HG03558 (cell line): ENCODE measurements around the gene AKT1S1.

Source experiments
- ATAC-seq: cut with Tn5 transposase; IDR thresholded peaks from one replicate; pipeline ENCODE4 v1.9.1; 2021; ENCODE audit warnings: moderate number of reproducible peaks; ENCODE audit not compliant: unreplicated experiment; ENCODE audit errors: extremely low read depth

AKT1S1 gene

DNA sequence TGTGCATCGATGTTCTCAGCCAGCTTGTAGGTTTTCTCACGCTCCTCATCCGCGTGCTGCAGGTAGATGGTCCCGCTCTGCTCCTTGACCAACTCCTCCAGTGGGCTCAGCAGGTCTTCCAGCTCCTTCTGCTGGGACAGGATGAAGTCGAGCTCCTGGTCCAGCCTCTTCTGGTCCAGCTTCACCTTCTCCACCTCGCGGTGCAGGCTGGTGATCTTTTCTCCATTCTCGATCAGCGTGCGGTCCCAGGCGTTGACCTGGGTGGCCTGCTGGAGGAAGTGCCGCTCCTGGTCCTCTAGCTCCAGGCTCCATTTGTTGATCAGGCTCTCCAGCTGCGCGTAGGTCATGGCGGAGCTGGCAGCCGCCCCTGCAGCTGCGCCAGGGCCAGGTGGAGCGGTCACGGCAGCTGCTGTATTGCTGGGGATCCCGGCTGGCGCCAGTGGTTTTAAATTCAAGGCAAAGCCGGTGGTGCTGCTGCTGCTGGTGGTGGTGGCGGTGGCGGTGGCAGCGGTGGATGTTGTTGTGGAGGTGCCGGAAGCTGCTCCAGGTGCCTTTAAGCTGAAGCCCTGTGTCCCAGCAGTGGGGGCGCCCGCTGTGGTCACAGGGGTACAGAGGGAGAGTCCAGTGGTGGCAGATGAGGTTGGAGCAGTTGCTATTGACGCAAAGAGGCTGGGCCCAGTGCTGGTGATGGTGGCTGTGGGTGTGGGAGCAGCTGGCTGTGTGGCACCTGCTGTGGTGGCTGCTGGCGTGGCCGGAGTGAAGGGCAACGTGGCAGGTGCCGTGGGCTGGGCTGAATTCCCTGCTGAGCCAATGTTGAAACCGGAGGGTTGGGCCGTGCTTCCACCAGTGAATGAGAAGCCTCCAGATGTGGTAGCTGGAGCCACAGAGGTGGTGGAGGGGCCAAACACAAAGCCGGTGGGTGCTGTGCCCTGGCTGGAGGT, 31.6 kb upstream of the AKT1S1 start:
- no peak for ATAC-seq

DNA sequence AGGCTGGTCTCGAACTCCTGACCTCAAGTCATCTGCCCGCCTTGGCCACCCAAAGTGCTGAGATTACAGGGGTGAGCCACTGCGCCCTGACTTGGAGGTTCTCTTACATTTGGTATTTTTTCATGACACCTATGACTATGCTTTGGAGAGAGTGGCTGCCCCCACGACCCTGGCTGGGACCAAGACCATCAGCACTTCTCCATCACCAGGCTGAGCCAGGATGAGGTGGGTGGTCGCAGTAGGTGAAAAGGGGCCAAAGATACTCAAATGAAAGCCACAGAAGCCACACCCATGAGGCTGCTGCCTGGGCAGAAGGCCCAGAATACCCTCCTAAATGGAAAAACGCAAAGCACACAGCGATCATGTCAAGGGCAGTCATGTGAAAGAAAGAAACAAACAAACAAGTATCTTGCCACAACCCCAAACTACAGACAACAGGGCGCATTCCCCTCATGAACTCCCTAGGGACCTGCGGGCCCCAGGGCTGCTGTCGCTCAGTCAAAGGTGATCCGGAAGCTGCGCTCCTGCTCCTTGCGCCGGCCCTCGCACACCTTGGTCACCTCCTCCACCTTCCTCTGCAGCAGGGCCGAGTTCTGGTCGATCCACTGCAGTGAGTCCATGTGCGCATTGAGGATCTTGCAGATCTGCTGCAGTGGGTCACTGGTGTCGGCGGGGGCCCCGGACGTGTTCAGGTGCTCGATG, 30.7 kb upstream of the AKT1S1 start:
- ATAC-seq = no peak

DNA sequence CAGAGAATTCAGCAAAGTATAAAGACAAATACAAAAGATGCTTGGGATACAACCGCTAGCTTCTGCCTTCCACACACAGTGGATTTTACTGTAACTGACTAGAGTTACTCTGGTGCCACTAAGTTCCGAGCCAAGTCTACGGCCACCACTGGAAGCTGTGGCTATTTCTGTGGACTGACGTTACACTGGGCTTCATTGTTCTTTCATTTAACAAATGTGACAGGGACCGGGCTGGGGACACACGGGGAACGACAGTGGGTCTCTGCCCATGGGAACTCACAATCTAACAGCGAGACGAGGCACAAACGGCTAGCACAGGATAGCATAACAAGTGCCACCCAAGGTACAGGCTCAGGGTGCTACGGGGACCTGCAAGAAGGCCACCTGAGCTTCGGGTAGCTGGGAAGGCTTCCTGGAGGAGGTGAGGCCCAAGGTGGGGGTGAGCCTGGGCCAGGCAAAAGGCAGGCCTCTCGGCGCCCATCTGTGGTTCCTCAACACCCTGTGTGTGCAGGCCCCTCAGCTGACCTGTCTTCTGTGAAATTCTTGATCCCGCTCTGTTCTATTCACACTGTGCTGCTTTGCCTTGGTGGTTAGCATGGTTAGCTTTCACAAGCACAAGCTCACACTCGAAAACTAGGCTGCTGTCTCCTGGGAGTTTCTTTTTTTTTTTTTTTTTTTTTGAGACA, 29.9 kb upstream of the AKT1S1 start:
- ATAC-seq = no peak

DNA sequence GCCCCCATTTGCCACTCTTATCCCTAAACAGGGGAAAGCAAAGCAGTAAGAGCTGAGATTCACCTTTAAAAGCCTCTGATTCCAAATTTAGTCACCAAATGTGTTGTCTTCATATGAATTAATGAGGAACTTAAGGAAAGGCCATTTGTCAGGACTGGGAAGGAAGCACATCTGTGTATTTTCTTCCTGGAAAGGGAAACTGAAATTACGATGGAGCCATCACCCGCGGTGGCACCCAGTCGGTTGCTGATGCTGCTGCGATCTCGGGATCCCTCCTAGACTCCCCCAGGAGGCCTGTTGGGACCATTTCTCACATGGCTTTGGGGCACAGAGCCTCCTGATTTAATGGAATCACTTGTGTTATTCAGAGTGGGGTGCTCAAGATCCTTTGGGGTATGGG, 27.0 kb upstream of the AKT1S1 start:
- no peak for ATAC-seq

DNA sequence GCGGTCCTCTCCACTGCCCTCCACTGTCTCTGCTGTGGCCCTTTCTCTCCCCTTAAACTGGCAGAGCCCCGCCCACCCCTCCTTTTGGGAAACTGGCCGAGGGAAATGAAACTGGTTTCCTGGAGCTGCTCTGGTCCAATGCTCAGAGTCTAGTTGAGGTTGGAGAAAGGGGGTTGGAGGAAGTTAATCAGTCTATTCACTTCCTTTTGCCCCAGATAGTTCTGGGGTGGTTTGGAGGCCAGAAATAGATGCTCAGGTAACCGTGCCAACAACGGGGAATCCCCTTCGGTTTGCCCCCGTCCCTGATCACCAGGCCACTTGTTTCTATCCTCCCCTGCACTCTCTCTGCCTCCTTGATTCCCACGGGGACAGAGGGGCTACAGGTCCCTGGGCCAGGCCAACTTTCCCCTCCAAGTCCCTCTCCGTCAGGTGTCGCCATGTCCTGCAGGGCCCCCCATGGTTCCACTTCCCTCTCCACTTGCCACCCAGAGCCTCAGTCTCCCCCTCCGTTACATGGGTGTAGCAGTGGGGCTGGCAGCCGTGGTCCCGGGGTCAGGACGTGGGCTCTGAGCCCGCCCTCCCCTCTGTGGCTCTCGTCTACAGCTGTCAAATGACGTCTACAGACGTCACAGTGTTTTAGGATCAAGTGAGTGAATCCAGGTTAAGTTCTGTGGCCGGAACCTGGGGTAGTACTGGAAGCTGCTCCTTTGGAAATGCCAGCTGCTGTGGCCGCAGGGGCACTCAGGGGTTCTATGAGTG, 19.9 kb upstream of the AKT1S1 start, which contains the start of gene IL4I1:
Gene IL4I1 (minus strand): TSS at position 25 of the 759 bp plus-strand sequence. CDS start 727 bp downstream, outside the sequence.
- ATAC-seq = no peak

DNA sequence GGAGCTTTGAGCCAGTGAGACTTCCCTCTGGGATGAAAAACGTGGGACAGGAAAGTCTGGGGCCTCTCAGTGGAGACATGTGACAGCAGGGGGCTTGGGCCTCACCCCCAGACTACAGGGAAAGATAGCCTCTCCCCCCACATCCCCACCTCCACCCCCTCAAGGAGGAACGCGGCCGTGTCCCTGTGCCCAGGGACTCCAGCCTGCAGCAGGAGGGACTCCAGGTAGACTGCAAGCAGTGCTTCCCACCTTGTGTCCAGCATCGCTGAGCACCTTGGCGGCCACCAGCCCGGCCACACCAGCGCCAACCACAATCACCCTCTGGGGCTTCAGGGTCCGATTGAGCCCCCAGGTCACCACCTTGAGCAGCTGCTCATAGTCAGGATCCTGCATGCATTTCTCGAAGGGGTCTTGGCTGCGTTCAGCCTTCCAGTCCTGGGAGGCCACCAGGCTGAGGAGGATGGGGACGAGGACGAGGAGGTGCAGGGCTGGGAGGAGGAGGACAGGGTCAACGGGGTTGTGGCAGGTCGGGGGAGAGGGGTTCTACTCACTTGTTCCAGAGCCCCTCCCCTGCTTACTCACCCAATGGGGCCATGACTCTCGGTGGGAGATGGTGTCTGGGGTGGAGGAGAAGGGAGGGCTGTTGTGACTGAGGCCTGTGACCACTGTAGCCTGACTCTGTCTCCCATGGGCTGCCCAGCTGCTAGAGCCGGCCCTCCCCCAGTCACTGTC, 18.6 kb upstream of the AKT1S1 start:
- no peak for ATAC-seq

DNA sequence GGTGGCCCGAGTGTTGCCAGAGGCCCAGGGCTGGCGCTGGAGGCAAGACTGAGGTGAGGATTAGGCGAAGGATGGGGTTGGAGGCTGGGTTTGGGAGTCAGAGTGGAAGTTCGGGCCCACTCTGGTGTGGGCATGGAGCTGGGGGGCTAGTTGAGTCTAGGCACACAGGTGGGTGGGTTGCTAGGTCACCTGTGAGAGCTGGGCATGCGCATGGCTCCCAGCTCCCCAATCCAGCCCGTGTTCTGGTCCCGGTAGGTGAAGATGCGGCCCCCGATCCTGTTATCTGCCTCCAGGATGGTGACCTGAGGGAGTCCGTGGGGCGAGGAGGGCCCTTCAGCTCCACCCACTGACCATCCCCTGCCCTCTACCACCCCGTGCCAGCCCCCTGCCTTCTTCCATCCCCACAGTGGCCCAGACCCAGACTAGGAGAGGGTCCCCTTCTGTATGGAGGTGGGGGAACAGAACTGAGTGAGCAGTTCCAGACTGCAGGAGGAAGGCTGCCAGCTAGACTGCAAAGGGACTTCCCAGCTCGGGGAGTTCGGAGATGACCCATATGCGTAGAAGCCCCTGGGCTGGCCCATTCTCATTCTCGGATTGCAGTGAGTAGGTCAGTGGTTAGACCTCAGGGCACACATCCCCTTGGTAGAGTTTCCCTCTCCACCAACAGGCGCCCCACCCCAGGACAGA, 17.9 kb upstream of the AKT1S1 start:
- ATAC-seq = no peak

DNA sequence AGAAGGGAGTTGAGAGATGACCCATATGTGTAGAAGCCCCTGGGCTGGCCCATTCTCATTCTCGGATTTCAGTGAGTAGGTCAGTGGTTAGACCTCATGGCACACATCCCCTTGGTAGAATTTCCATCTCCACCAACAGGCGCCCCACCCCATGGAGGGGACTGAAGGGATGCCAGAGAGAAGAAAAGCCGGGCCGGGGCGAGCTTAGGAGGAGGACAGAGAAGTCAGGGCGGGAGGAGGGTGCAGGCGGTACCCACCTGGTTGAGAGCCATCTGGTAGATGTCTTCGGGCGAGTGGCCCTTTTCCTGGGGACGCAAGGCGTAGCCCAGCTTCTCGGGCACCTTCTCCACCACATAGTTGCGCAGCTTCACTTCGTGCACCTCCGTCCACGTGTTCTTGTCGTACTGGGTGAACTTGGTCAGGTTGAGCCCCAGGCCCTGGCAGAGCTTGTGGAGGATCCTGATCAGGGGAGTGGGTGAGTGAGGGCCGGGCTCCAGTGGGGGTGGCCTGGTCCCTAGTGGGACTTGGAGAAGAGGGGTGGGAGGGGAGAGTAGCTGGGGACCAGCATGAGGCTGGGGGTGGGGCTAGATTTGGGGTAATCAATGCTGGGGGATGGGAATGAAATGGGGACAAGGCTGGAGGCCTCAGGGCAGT, 17.0 kb upstream of the AKT1S1 start:
- ATAC-seq = no peak

DNA sequence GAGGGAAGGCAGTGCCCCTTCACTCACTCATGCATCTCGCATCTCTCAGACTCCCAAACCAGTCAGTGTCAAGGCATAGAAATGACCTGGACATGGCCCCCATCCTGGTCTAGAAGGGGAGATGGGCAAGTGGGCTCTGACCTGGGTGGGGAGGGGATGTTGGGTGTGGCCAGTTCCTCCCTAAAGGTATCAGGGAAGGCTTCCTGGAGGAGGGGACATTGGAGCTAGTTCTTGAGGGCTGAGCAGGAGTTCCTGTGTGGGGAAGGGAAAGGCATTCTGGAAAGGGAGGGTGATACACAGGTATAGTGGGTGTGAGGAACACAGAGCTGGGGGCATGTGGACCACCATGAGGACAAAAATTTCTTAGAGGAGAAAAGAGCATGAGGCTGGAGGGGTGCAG, 15.6 kb upstream of the AKT1S1 start:
- no peak for ATAC-seq

DNA sequence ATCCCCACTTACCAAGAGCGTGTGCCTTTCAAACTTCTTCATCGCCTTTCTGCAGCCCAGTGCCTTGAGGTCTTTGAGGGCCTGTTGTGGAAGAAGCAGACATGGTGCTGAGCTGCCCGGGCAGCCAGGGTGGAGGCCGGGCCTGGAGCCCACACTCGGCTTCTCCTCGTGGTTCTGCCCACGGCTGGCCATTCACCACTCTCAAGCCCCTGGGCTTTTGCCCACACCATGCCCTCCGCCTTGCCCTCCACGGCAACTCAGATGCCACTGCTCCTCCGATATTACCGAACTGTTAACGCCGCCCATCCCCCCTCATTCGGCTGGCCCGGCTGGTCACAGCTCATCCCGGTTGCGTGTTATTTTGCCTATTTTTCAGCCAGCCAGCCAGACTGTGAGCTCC, 14.2 kb upstream of the AKT1S1 start:
- no peak for ATAC-seq

DNA sequence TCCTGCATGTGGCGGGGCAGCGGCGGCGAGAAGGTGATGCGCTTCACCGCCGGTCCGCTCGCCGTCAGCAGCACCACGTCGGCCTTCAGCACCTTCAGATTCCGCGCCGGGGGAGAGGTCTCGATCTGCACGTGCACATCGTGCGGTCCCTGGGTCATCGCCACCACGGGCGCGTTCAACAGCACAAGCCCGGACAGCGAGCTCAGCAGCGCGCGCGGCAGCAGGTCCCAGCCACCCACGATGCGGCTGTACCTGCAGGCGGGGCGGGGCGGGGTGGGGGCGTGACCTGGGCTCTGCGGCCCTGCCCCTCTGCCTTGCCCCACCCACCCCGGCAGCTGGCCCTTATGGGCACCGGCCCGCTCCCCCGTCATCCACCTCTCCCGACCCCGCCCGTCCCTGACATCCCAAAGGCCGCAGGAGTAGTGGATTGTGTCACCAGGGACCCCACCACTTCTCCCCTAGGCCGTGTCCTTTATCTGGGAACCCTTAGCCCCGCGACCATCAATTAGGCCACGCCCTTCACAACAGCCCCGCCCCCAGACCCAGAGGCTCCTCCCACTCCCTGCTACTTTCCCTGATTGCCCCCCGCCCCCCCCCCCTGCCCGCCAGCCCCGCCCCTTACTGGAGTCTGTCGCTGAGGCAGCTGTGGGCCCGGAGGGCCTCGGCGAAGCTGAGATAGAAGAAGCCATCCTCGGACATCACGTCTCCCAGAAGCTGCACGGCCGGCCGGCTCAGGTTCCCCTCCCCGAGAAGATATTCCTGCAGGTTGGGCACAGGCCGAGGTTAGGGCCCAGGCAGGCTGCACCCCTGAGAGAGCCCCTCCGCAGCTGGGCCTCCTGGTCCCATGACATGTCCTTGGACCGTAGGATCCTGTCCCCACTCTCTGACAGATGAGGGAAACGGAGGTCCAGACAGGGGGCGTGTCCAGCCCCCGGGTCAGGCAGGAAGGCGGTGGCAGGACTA, 13.5 kb upstream of the AKT1S1 start:
- ATAC-seq = no peak

DNA sequence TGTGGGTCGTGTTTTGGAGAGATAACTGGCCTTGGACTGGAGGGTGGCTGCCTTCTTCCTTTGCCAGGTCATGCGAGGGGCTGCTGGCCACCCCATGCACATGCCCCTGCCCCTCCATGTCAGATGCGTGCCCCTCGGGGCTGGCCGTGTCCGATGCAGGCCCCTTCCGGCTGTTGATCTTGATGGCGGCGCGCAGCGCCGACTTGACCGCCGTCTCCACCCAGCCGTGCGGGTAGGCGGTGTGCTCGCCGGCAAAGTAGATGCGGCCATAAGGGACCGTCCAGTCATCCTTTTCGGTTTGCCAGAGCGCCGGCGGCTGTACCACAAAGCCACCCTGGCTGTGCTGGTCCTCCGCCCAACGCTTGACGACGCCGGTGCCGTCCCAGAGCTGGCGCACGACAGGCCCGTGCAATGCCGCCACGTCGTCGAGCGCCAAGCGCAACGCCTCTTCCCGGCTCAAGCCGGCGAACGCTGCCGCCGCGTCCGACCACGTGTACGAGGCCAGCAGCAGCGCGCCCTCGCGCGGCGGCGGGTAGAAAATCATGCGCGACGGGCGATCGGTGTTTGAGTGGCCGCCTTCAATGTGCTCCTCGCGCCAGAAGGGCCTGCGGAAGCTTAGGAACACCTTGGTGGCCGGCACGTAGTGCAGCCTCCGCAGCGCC, 12.7 kb upstream of the AKT1S1 start:
- ATAC-seq = no peak

DNA sequence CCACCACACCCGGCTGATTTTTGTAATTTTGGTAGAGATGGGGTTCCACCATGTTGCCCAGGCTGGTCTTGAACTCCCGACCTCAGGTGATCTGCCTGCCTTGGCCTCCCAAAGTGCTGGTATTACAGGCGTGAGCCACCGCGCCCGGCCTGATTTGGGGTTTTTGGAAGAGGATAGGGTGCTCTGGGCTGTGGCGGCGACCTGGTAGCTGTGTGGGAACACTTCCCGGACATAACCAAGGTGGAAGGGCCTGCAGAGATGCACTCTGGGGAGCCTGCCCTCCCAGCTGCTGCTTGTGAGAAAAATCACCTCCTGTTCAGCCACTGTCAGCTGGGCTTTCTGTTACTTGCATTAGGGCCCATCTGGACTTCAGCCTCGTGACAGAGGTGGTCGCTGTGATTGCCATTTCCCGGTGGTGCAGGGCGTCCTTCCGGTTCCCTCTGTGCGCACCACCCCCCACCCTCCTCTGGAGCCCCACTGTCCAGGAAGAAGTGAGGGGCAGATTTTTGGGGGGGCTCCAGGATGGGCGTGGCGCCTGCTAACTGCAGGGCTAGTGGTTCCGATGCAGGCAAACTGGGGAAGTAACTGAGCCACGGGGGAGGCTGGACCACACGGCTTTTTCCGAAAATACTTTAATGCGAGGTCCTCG, 12.0 kb upstream of the AKT1S1 start:
- no peak for ATAC-seq

DNA sequence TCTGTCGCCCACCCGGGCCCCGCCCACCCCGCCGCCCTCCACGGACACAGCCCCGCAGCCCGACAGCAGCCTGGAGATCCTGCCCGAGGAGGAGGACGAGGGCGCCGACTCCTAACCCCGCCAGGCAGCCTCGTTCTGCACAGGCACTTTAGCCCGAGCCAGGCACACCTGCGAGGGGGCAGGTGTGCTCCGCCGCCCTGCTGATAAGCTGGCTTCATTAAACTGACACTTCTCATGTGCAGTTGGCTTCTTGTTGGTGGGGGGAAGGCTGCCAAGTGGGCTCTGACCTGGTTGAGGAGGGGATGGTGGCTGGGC, 11.3 kb upstream of the AKT1S1 start:
- no peak for ATAC-seq

DNA sequence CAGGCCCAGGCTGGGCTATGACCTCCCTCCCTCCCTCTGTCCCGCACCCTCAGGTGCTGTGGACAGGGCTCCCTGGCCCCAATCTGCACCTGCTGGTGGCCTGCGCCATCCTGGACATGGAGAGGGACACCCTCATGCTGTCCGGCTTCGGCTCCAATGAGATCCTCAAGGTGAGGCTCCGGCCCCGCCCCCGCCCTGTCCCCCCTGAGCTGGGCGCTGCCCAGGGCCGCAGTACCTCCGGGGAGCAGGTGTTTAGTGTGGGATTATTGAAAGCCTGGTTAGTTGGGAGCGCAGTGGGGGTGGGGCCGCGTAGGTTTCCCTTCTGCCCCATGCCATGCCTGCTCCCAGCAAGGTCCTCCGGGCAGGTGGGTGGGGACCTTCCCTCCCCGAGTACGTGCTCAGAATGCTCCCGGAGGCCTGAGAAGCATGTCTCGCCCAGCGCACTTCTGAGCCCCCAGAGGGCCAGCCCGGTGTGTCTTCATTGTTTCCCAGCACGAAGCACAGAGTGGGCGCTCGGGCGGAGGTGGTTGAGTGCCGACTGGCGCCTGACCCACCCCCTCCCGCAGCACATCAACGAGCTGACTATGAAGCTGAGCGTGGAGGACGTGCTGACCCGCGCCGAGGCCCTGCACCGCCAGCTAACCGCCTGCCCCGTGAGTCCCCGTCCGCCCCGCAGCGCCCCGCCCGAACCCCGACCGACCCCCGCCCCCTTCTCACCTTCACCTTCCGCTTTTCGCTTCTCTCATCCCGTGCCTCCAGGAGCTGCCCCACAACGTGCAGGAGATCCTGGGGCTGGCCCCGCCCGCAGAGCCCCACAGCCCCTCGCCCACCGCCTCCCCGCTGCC, 10.7 kb upstream of the AKT1S1 start:
- ATAC-seq = no peak
